Tibial nerve (tissue), 4 donors: Measurements from ENCODE around the gene RPS6KB1. TPM values are rescaled to one million over a fixed set of nuclear protein-coding genes. Genes with fewer than 3 reads are reported as not detected.

Experiments
- DNase-seq, 2 donors: peaks; one replicate each; pipeline ENCODE4 v3.0.0-alpha.2; 2019; ENCODE audit warnings: low spot score in 2 of 2
- H3K27ac ChIP-seq, 4 donors: fragments of 200-600 bp; sonication (generic) in 3 of 4; one replicate each; pipeline ENCODE4 v1.5.1; 2017 to 2019; ENCODE audit warnings: mild to moderate bottlenecking in 1 of 4
- H3K27me3 ChIP-seq, 2 donors: fragments of 200-600 bp; sonication (generic) in 1 of 2; one replicate each; pipeline versions ENCODE4 v1.5.1 to v1.6.0; 2017 to 2019
- H3K36me3 ChIP-seq, 3 donors: fragments of 200-600 bp; sonication (generic); one replicate each; pipeline ENCODE4 v1.5.1; 2018 to 2019
- H3K4me1 ChIP-seq, 4 donors: fragments of 200-600 bp; sonication (generic) in 3 of 4; one replicate each; pipeline ENCODE4 v1.5.1; 2017 to 2019
- H3K4me3 ChIP-seq, 4 donors: fragments of 200-600 bp; sonication (generic) in 3 of 4; one replicate each; pipeline ENCODE4 v1.5.1; 2017 to 2019; ENCODE audit warnings: mild to moderate bottlenecking in 1 of 4, moderate library complexity in 1 of 4
- H3K9me3 ChIP-seq, 4 donors: fragments of 200-600 bp; sonication (generic) in 3 of 4; one replicate each; pipeline ENCODE4 v1.5.1; 2017 to 2019
- EP300 ChIP-seq, 2 donors: sonication (generic); formaldehyde crosslinking; IDR thresholded peaks; one replicate each; pipeline ENCODE4 v1.6.1; 2017; ENCODE audit warnings: antibody characterized with exemption in 2 of 2, mild to moderate bottlenecking in 1 of 2
- POLR2A ChIP-seq, 2 donors: fragments of 450-650 bp; IDR thresholded peaks; one replicate each; pipeline ENCODE4 v1.6.1; 2017; ENCODE audit warnings: antibody characterized with exemption in 2 of 2, mild to moderate bottlenecking in 2 of 2, moderate library complexity in 2 of 2
- WGBS, 2 donors: methylation state at CpG; one replicate each; pipeline ENCODE4 v1.1.5; 2018; 5-methylcytosine and 5-hydroxymethylcytosine counted together
- total RNA-seq, 4 donors: library from RNA; depleted of rRNA; stranded (reverse); fragments of >200 nt; gene quantifications; one replicate each; pipeline ENCODE4 v1.1.0, GENCODE V29; 2016
- TF ChIP-seq, protein P1 (sequence below), 5 experiments: fragments of 200-600 bp in 3 of 5; fragments of 450-650 bp in 2 of 5; sonication (generic) in 3 of 5; IDR thresholded peaks; one replicate each; pipeline ENCODE4 v1.5.1; 2016 to 2019; ENCODE audit warnings: antibody characterized with exemption in 5 of 5, mild to moderate bottlenecking in 3 of 5, moderate library complexity in 2 of 5

The RPS6KB1 gene
- total RNA-seq, 4 donors from 2014 or later: 33.6 to 48.3 (median 43.2) TPM

DNA sequence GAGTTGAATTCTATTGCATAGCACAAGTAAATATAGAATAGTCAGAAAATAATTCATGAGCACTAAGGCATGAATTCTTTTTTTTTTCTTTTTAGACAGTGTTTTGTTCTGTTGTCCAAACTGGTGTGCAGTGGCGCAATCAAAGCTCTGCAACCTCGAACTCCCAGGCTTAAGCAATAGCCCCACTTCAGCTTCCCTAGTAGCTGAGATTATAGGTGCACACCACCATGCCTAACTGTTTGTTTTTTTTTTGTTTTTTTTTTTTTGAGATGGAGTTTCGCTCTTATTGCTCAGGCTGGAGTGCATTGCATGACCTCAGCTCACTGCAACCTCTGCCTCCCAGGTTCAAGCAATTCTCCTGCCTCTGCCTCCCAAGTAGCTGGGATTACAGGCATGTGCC is 16.8 kb upstream of the RPS6KB1 start:
- H3K27me3 ChIP-seq: no peaks in the 10 kb centered on the region
- H3K4me1 ChIP-seq: no peaks in the 10 kb centered on the region
- peaks cover 4 to 87% (median 9%) of the 10 kb centered on the region in 3 donors for H3K36me3 ChIP-seq
- no peak for DNase-seq
- H3K4me3 ChIP-seq: no peak overlapping the region
- no peak overlapping the region for H3K27ac ChIP-seq
- H3K9me3 ChIP-seq: no peaks in the 10 kb centered on the region
- TF ChIP-seq POLR2A (IDR thresholded peaks at IDR 0.05) (no peak), EP300 (IDR thresholded peaks at IDR 0.05) (no peak)
- TF ChIP-seq, protein P1, sequence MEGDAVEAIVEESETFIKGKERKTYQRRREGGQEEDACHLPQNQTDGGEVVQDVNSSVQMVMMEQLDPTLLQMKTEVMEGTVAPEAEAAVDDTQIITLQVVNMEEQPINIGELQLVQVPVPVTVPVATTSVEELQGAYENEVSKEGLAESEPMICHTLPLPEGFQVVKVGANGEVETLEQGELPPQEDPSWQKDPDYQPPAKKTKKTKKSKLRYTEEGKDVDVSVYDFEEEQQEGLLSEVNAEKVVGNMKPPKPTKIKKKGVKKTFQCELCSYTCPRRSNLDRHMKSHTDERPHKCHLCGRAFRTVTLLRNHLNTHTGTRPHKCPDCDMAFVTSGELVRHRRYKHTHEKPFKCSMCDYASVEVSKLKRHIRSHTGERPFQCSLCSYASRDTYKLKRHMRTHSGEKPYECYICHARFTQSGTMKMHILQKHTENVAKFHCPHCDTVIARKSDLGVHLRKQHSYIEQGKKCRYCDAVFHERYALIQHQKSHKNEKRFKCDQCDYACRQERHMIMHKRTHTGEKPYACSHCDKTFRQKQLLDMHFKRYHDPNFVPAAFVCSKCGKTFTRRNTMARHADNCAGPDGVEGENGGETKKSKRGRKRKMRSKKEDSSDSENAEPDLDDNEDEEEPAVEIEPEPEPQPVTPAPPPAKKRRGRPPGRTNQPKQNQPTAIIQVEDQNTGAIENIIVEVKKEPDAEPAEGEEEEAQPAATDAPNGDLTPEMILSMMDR (IDR thresholded peaks at IDR 0.05): no peak
- 92 to 93% methylated on average over 3 of the region's 3 CpGs for WGBS, 2 donors

DNA sequence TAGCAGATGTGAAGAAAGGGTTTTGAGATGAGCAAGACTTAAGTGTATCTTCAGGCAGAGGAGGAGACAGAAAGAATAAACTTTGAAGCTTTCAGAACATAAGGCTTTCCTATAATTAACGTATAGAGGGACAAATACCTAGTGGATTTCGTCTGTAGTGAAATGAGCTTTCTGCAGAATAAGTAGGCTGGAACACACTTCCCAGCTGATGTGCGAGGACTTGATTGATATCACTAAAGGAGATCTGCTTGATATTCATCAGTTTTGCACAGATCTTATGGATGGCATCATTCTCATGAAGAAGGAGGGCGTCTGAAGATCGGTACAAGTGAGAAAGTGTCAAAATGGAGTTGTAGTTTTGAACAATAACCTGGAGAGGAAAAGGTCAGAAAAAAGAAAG is 15.0 kb upstream of the RPS6KB1 start:
- Histone ChIP-seq H3K4me3 (no peak overlapping the region), H3K9me3 (no peaks in the 10 kb centered on the region), H3K27ac (no peak overlapping the region), H3K4me1 (no peaks in the 10 kb centered on the region), H3K36me3 (peaks cover 4 to 86% (median 9%) of the 10 kb centered on the region in 3 donors), H3K27me3 (no peaks in the 10 kb centered on the region)
- no peak for DNase-seq
- WGBS, 2 donors: 82 to 92% methylated on average over 5 of the region's 5 CpGs
- TF ChIP-seq POLR2A (IDR thresholded peaks at IDR 0.05) (no peak), EP300 (IDR thresholded peaks at IDR 0.05) (no peak)
- TF ChIP-seq, protein P1 (IDR thresholded peaks at IDR 0.05): no peak

DNA sequence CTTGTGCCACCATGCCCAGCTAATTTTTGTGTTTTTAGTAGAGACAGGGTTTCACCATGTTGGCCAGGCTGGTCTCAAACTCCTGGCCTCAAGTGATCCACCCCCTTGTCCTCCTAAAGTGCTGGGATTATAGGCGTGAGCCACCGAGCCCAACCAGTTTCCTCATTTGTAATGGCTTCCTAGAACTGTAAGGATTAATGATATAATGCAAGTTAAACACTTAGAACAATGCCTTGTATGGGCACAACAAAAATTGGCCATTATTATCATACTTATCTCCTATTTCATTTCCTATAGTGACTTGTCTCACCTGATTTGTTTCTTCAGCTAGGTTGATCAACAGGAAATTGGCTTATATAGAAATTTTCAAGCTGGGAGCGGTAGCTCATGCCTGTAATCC is 14.3 kb upstream of the RPS6KB1 start:
- DNase-seq: no peak
- Histone ChIP-seq H3K27ac (no peak overlapping the region), H3K36me3 (peaks cover 0 to 86% (median 9%) of the 10 kb centered on the region in 3 donors), H3K27me3 (no peaks in the 10 kb centered on the region), H3K9me3 (no peaks in the 10 kb centered on the region), H3K4me1 (no peaks in the 10 kb centered on the region), H3K4me3 (no peak overlapping the region)
- WGBS, 2 donors: 84 to 92% methylated on average over 3 of the region's 3 CpGs
- TF ChIP-seq, protein P1 (IDR thresholded peaks at IDR 0.05): no peak
- TF ChIP-seq EP300 (IDR thresholded peaks at IDR 0.05) (no peak), POLR2A (IDR thresholded peaks at IDR 0.05) (no peak)

DNA sequence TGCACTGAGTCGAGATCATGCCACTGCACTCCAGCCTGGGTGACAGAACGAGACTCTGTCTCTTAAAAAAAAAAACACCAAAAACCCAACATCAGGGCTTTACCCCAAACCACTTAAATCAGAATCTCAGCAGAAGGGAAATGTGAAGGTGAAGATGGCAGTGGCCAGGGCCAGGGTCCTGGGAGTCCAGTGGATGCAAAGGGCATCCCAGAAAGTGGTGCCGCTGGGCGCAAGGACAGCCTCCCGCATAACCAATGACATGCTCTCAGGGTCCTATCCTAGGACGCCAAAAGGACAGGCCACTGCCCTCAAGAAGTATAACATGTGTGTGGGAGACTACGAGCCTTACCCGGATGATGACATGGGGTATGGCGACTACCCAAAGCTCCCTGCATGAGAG is 8.1 kb upstream of the RPS6KB1 start:
- peaks cover 0 to 94% (median 6%) of the 10 kb centered on the region in 3 donors for H3K36me3 ChIP-seq
- 94 to 97% methylated on average over 6 to 9 of the region's 9 CpGs for WGBS, 2 donors

DNA sequence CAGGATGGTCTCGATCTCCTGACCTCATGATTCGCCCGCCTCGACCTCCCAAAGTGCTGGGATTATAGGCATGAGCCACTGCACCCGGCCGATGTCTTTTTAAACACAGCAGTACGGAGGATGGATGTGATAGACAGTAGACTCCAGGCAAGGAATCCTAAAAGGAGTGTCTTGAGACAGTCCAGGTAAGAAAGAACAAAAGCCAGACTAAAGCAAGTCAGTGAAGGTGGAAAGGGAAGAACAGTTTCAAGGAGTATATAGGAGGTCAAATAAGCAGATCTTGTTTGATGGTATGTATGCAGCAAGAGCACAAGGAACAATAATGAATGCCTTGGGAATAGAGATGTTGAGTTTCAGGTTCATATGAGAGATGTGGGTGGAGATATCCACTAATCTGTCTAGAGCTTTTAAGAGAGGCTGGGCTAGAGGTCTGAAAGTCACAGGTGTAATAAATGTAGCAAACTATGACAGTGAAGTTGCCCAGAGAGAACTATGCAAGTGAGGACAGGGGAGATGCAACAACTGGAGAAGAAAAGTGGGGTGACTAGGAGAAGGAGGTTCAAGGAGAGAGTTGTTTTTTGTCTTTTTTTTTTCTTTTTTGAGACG is 4.7 kb upstream of the RPS6KB1 start:
- no peak overlapping the region for H3K4me3 ChIP-seq
- H3K27me3 ChIP-seq: no peaks in the 10 kb centered on the region
- peaks cover 0 to 69% (median 6%) of the 10 kb centered on the region in 3 donors for H3K36me3 ChIP-seq
- 95 to 97% methylated on average over 8 of the region's 8 CpGs for WGBS, 2 donors
- no peak for TF ChIP-seq POLR2A (IDR thresholded peaks at IDR 0.05)
- TF ChIP-seq, protein P1 (IDR thresholded peaks at IDR 0.05): no peak
- no peak for TF ChIP-seq EP300 (IDR thresholded peaks at IDR 0.05)
- no peak overlapping the region for H3K27ac ChIP-seq
- no peaks in the 10 kb centered on the region for H3K9me3 ChIP-seq
- H3K4me1 ChIP-seq: peaks cover 0 to 20% (median 12%) of the 10 kb centered on the region in 4 donors
- DNase-seq: no peak

More for the DNA sequence above, 8.1 kb upstream of the RPS6KB1 start:
- DNase-seq: no peak
- H3K27me3 ChIP-seq: no peaks in the 10 kb centered on the region
- H3K4me1 ChIP-seq: no peaks in the 10 kb centered on the region
- TF ChIP-seq, protein P1 (IDR thresholded peaks at IDR 0.05): no peak
- no peaks in the 10 kb centered on the region for H3K9me3 ChIP-seq
- no peak overlapping the region for H3K4me3 ChIP-seq
- H3K27ac ChIP-seq: no peak overlapping the region
